ENCODE results near the gene TRIM49.
"Not testable (repeated sequence)": the region's sequence is repeated elsewhere in the genome, so short reads cannot be mapped to it uniquely, and the experiment has no call there.

Gene TRIM49, protein sequence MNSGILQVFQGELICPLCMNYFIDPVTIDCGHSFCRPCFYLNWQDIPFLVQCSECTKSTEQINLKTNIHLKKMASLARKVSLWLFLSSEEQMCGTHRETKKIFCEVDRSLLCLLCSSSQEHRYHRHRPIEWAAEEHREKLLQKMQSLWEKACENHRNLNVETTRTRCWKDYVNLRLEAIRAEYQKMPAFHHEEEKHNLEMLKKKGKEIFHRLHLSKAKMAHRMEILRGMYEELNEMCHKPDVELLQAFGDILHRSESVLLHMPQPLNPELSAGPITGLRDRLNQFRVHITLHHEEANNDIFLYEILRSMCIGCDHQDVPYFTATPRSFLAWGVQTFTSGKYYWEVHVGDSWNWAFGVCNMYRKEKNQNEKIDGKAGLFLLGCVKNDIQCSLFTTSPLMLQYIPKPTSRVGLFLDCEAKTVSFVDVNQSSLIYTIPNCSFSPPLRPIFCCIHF

DNA sequence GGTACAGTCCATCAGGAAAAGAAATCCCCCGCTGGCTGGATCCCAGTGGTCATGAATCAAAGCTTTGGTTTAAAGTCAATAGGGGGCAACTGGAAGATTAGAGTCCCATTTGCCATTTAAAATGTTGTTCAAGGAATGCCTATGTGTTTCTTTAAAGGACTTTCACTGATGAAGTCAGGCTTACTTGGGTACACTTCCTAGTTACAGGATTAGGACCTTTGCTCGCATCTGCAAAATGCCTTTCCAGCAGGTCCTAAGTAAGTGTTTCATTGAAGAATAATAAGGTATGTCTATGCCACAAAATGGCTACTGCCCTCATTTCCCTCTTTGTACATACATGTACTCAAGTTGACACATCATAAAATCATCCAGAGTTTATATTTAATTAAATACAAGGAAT is at the start of gene TRIM49:
TRIM49 (minus strand) TSS at position 101 of the 400 bp plus-strand sequence. CDS start 4,106 bp downstream, outside the sequence.
- DNase-seq (ENCODE audit: low spot score) = not testable (repeated sequence)

GRCh38 chr11:89826694-89827093 is 18.3 kb upstream of the TRIM49 start:
- not testable (repeated sequence) for DNase-seq (ENCODE audit: low spot score)

DNA sequence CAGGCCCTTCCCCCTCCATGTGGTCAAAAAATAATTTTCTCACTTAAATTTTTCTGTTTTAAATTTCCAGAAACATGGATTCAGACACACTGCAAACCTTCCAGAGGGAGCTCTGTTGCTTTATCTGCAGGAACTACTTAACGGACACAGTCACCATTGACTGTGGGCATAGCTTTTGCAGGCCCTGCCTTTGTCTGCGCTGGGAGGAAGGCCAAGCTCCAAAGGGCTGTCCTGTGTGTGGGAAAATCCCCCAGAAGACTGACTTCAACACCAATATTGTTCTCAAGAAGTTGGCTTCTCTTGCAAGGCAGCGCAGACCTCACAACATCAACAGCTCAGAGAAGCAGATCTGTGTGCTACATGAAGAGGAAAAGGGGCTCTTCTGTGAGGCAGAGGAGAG is 11.6 kb upstream of the TRIM49 start:
- DNase-seq (ENCODE audit: low spot score) = not testable (repeated sequence)

DNA sequence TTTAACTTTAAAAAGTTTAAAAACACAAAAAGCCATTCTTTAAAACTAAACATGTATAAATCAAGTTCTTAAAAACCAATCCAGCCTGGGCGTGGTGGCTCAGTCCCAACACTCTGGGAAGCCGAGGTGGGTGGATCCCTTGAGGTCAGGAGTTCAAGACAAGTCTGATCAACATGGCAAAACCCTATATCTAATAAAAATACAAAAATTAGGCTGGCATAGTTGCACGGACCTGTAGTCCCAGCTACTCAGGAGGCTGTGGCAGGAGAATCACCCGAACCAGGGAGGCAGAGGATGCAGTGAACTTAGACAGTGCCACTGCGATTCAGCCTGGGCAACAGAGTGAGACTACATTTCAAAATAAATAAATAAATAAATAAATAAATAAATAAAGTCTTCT is 5.2 kb upstream of the TRIM49 start:
- DNase-seq (ENCODE audit: low spot score) = not testable (repeated sequence)

GRCh38 chr11:89787506-89788063 is 20.8 kb downstream of the TRIM49 start:
- DNase-seq (ENCODE audit: low spot score) = not testable (repeated sequence)

GRCh38 chr11:89785726-89786125 is 22.6 kb downstream of the TRIM49 start:
- DNase-seq (ENCODE audit: low spot score) = not testable (repeated sequence)

- not testable (repeated sequence) for DNase-seq (ENCODE audit: low spot score)
These were observed 57.6 kb downstream of the TRIM49 start for GRCh38 chr11:89750822-89751221.

All from LoVo (cell line).